Gastrocnemius medialis (tissue), 4 donors: Measurements from ENCODE around the gene RELL1. TPM values are rescaled to one million over a fixed set of nuclear protein-coding genes. Genes with fewer than 3 reads are reported as not detected.

Source experiments
- ATAC-seq, 2 donors: fragments of 150-250 bp; one replicate each; pipeline ENCODE4 v1.9.1; 2016
- DNase-seq, 2 donors: peaks; one replicate each; pipeline ENCODE4 v3.0.0-alpha.2; 2019
- H3K27ac ChIP-seq, 4 donors: fragments of 200-600 bp; sonication (generic); 1 replicate in 1 of 4; 2 replicates in 3 of 4; pipeline ENCODE4 v1.5.1; 2016 to 2018; ENCODE audit warnings: mild to moderate bottlenecking in 2 of 4, moderate library complexity in 1 of 4
- H3K27me3 ChIP-seq, 3 donors: fragments of 200-600 bp; sonication (generic) in 2 of 3; 1 replicate in 1 of 3; 2 replicates in 2 of 3; pipeline versions ENCODE4 v1.5.1 to v1.6.0; 2016 to 2019; ENCODE audit warnings: mild to moderate bottlenecking in 1 of 3, moderate library complexity in 1 of 3
- H3K36me3 ChIP-seq, 2 donors: fragments of 200-600 bp; sonication (generic) in 1 of 2; one replicate each; pipeline ENCODE4 v1.5.1; 2017 to 2018
- H3K4me1 ChIP-seq, 2 donors: fragments of 200-600 bp; sonication (generic) in 1 of 2; one replicate each; pipeline ENCODE4 v1.5.1; 2016 to 2017; ENCODE audit warnings: mild to moderate bottlenecking in 2 of 2
- H3K4me3 ChIP-seq, 4 donors: fragments of 200-600 bp; sonication (generic) in 3 of 4; 1 replicate in 1 of 4; 2 replicates in 3 of 4; pipeline ENCODE4 v1.5.1; 2016 to 2019; ENCODE audit warnings: mild to moderate bottlenecking in 2 of 4
- H3K9me3 ChIP-seq, 3 donors: fragments of 200-600 bp; sonication (generic) in 2 of 3; 1 replicate in 1 of 3; 2 replicates in 2 of 3; pipeline ENCODE4 v1.5.1; 2016 to 2019
- CTCF ChIP-seq, 5 experiments: fragments of 450-650 bp in 3 of 5; fragments of 200-600 bp in 2 of 5; sonication (generic) in 2 of 5; IDR thresholded peaks in 4 of 5; conservative IDR thresholded peaks in 1 of 5; 1 replicate in 4 of 5; 2 replicates in 1 of 5; pipeline ENCODE4 v1.5.1; 2016 to 2019; ENCODE audit warnings: antibody characterized with exemption in 5 of 5, mild to moderate bottlenecking in 3 of 5, moderate library complexity in 3 of 5
- POLR2A ChIP-seq, 2 donors: fragments of 450-650 bp; IDR thresholded peaks; one replicate each; pipeline ENCODE4 v1.6.1; 2017; ENCODE audit warnings: antibody characterized with exemption in 2 of 2, mild to moderate bottlenecking in 2 of 2, moderate library complexity in 2 of 2
- in situ Hi-C, 4 donors: fragments of 200-750 bp; cut with MboI; loops; one replicate each; pipeline versions ENCODE4 v1.15.0 to v1.8.0; 2017; ENCODE audit warnings: low sequenced_read_pairs in 4 of 4
- intact Hi-C: fragments of 100-400 bp; cut with DNase I; formaldehyde crosslinking; loops from one replicate; pipeline ENCODE4 v1.15.1; 2023; ENCODE audit warnings: low total_unique reads
- total RNA-seq, 4 donors: library from RNA; depleted of rRNA; stranded (reverse); fragments of >200 nt; gene quantifications; one replicate each; pipeline versions ENCODE4 v1.1.0 to v1.2.3, GENCODE V29; 2016

The RELL1 gene
- total RNA-seq, 4 donors from 2014 or later, result 13.7 to 36.3 (median 27.8) TPM

GRCh38 chr4:37667197-37668100 lies 18.7 kb downstream of the RELL1 start:
- no peak for TF ChIP-seq POLR2A (IDR thresholded peaks at IDR 0.05)
- no peak for TF ChIP-seq CTCF (IDR thresholded peaks at IDR 0.05 in 4 of 5, conservative IDR thresholded peaks at IDR 0.05 in 1 of 5)
- Histone ChIP-seq H3K27ac (peak overlapping the region; percentile 72 to 83 (median 80)), H3K27me3 (no peaks in the 10 kb centered on the region), H3K4me3 (no peak overlapping the region), H3K36me3 (no peaks in the 10 kb centered on the region), H3K4me1 (peaks cover 49 to 62% of the 10 kb centered on the region in 2 donors), H3K9me3 (no peaks in the 10 kb centered on the region)
- intact Hi-C loops, result loop anchor here (2.0 kb wide), 1 partner anchor 39 kb away; no protein-coding TSS in a partner anchor
- DNase-seq (no peak), ATAC-seq (no peak)
- in situ Hi-C loops, result loop anchor here in 1 of 4 donors (5.0 kb wide), 1 partner anchor 35 kb away; no protein-coding TSS in a partner anchor

GRCh38 chr4:37666625-37667071 lies 19.5 kb downstream of the RELL1 start:
- H3K27me3 ChIP-seq, result no peaks in the 10 kb centered on the region
- peak in 3 of 5 experiments; percentile 35 to 45 (median 42) for TF ChIP-seq CTCF (IDR thresholded peaks at IDR 0.05 in 4 of 5, conservative IDR thresholded peaks at IDR 0.05 in 1 of 5)
- no peak for TF ChIP-seq POLR2A (IDR thresholded peaks at IDR 0.05)
- H3K9me3 ChIP-seq, result no peaks in the 10 kb centered on the region
- peak overlapping the region; percentile 72 to 83 (median 80) for H3K27ac ChIP-seq
- ATAC-seq (peak; percentile 96), DNase-seq (peak; percentile 75 to 83)
- no peaks in the 10 kb centered on the region for H3K36me3 ChIP-seq
- H3K4me3 ChIP-seq, result no peak overlapping the region
- in situ Hi-C loops (loop anchor here in 1 of 4 donors (5.0 kb wide), 1 partner anchor 34 kb away; no protein-coding TSS in a partner anchor), intact Hi-C loops (loop anchor here (1.0 to 2.0 kb wide), 2 partner anchors 20 to 38 kb away; partner anchors contain the start of gene RELL1)
- peaks cover 57 to 65% of the 10 kb centered on the region in 2 donors for H3K4me1 ChIP-seq

GRCh38 chr4:37665333-37666320 lies 20.5 kb downstream of the RELL1 start:
- intact Hi-C loops (loop anchor here (1.0 to 2.0 kb wide), 2 partner anchors 21 to 37 kb away; partner anchors contain the start of gene RELL1), in situ Hi-C loops (loop anchor here in 1 of 4 donors (5.0 kb wide), 1 partner anchor 33 kb away; no protein-coding TSS in a partner anchor)
- Histone ChIP-seq H3K27me3 (no peaks in the 10 kb centered on the region), H3K4me1 (peaks cover 68 to 71% of the 10 kb centered on the region in 2 donors), H3K9me3 (no peaks in the 10 kb centered on the region), H3K4me3 (no peak overlapping the region), H3K27ac (peak overlapping the region; percentile 72 to 83 (median 80)), H3K36me3 (no peaks in the 10 kb centered on the region)
- DNase-seq (no peak), ATAC-seq (peak in 1 of 2 donors; percentile 26)
- TF ChIP-seq CTCF (IDR thresholded peaks at IDR 0.05 in 4 of 5, conservative IDR thresholded peaks at IDR 0.05 in 1 of 5) (no peak), POLR2A (IDR thresholded peaks at IDR 0.05) (no peak)

GRCh38 chr4:37664696-37665095 lies 21.5 kb downstream of the RELL1 start:
- no peak for ATAC-seq
- no peak overlapping the region for H3K4me3 ChIP-seq
- peak overlapping the region; percentile 72 to 83 (median 80) for H3K27ac ChIP-seq
- in situ Hi-C loops, result loop anchor here in 1 of 4 donors (5.0 kb wide), 1 partner anchor 32 kb away; no protein-coding TSS in a partner anchor
- intact Hi-C loops, result no loop called here
- TF ChIP-seq POLR2A (IDR thresholded peaks at IDR 0.05), result no peak
- no peak for TF ChIP-seq CTCF (IDR thresholded peaks at IDR 0.05 in 4 of 5, conservative IDR thresholded peaks at IDR 0.05 in 1 of 5)
- H3K27me3 ChIP-seq, result no peaks in the 10 kb centered on the region
- H3K9me3 ChIP-seq, result no peaks in the 10 kb centered on the region
- H3K4me1 ChIP-seq, result peaks cover 75 to 78% of the 10 kb centered on the region in 2 donors
- no peak for DNase-seq
- no peaks in the 10 kb centered on the region for H3K36me3 ChIP-seq
